Heart right ventricle (tissue), 16 donors: Measurements from ENCODE around the gene FANCC. TPM values are rescaled to one million over a fixed set of nuclear protein-coding genes. Genes with fewer than 3 reads are reported as not detected.
A peak's percentile ranks its signal among the peaks of the same experiment; 100 is the strongest.

Experiments used
- ATAC-seq, 8 donors: fragments of 200-7000 bp; cut with Tn5 transposase; one replicate each; pipeline ENCODE4 v1.9.1; 2020; ENCODE audit warnings: mild to moderate bottlenecking in 8 of 8, moderate library complexity in 8 of 8, moderate number of reproducible peaks in 1 of 8
- DNase-seq, 2 donors: peaks; one replicate each; pipeline ENCODE4 v3.0.0-alpha.2; 2020
- H3K27ac ChIP-seq, 10 donors: fragments of 200-600 bp; sonication (generic) in 2 of 10; one replicate each; pipeline versions ENCODE4 v1.5.0 to v1.8.0; 2020 to 2022; ENCODE audit warnings: mild to moderate bottlenecking in 3 of 10
- H3K27me3 ChIP-seq, 7 donors: fragments of 200-600 bp; one replicate each; pipeline ENCODE4 v1.8.0; 2021 to 2022; ENCODE audit warnings: mild to moderate bottlenecking in 2 of 7
- H3K36me3 ChIP-seq, 9 donors: fragments of 200-600 bp; sonication (generic) in 1 of 9; one replicate each; pipeline versions ENCODE4 v1.5.0 to v1.8.0; 2020 to 2022; ENCODE audit warnings: mild to moderate bottlenecking in 2 of 9
- H3K4me1 ChIP-seq, 9 donors: fragments of 200-600 bp; sonication (generic) in 1 of 9; one replicate each; pipeline versions ENCODE4 v1.5.0 to v1.8.0; 2020 to 2022; ENCODE audit warnings: mild to moderate bottlenecking in 4 of 9
- H3K4me3 ChIP-seq, 10 donors: fragments of 200-600 bp; sonication (generic) in 2 of 10; one replicate each; pipeline versions ENCODE4 v1.5.0 to v1.8.0; 2020 to 2022; ENCODE audit warnings: mild to moderate bottlenecking in 7 of 10, moderate library complexity in 2 of 10
- H3K9me3 ChIP-seq, 11 donors: fragments of 200-600 bp in 10 of 11; sonication (generic) in 2 of 11; one replicate each; pipeline versions ENCODE4 v1.5.0 to v1.8.0; 2013 to 2022; ENCODE audit warnings: mild to moderate bottlenecking in 2 of 11, control low read depth in 1 of 11, moderate library complexity in 1 of 11
- CTCF ChIP-seq, 9 donors: fragments of 200-600 bp; sonication (generic) in 2 of 9; IDR thresholded peaks; one replicate each; pipeline versions ENCODE4 v1.5.0 to v1.8.0; 2021 to 2022; ENCODE audit warnings: antibody characterized with exemption in 9 of 9, mild to moderate bottlenecking in 5 of 9, moderate library complexity in 1 of 9
- WGBS, 2 donors: extraction: QIAGEN DNeasy Blood & Tissue Kit; methylation state at CpG; one replicate each; pipeline ENCODE4 v1.1.7; 2013; ENCODE audit warnings: inconsistent platforms in 1 of 2; 5-methylcytosine and 5-hydroxymethylcytosine counted together
- intact Hi-C, 10 donors: fragments of 100-400 bp; cut with DNase I; formaldehyde crosslinking; loops; one replicate each; pipeline versions ENCODE4 v1.11.1 to v1.14.2; 2022
- polyA plus RNA-seq, 2 donors: library from polyadenylated mRNA; stranded (reverse); fragments of 200-250 nt; gene quantifications; one replicate each; pipeline ENCODE4 v1.2.3, GENCODE V29; 2013
- total RNA-seq, 10 donors: library from RNA; stranded (reverse); fragmentation: NEBNext Ultra II Directional in 3 of 10; extraction: Animal tissue kit (Norgen Biotek cat#: 25700) in 3 of 10; gene quantifications; one replicate each; pipeline versions ENCODE4 v1.2.1 to v1.2.4, GENCODE V29; 2021 to 2023
- donor health status: Arrhythmogenic right ventricular cardiomyopathy.
- donor health status: ischemic (EF 13 %, LVEDD 7.1; RV severe dilation, severe dysfunction).
- donor health status: healthy with polysubstance abuse.
- donor health status: DM: no; HTN: yes; CAD: no.
- donor health status: DM: no; HTN: no; CAD: no.
- donor health status: ischemic (EF 25% LVEDD 6.9; RV normal size, moderate dysfunction).
- donor health status: ischemic (EF 25% LVEDD 5.7; RV mildly dilated, moderate dysfunction).
- donor health status: healthy.
- donor health status: DM: yes; HTN: yes; CAD: no.
- donor health status: Ischemic cardiomyopathy.
- donor health status: ischemic (EF 35%, LVEDD 5.7; RV mildly dilated, moderate dysfunction).
- donor health status: nonischemic (EF 11% LVEDD 7.7; RV severe dilation, severe dysfunction).
- donor health status: DM: yes; HTN: yes; CAD: no.
- donor health status: PGD.
- donor health status: ischemic (EF 29% LVEDD 5.4; RV normal size, mild dysfunction).
- donor health status: nonischemic (EF 23%, LVEDD 6.1; RV moderate dilation, normal function).

FANCC gene
- total and polyA plus RNA-seq, 12 donors: 2.9 to 6.8 (median 4.3) TPM

- H3K36me3 ChIP-seq: peaks cover 0 to 9% (median 0%) of the 10 kb centered on the region in 9 donors
- intact Hi-C loops: no loop called here
- peaks cover 0 to 16% (median 0%) of the 10 kb centered on the region in 11 donors for H3K9me3 ChIP-seq
- H3K27ac ChIP-seq: no peak overlapping the region
- TF ChIP-seq CTCF (IDR thresholded peaks at IDR 0.05): no peak
- no peak overlapping the region for H3K4me3 ChIP-seq
- DNase-seq (no peak), ATAC-seq (no peak)
- no peaks in the 10 kb centered on the region for H3K27me3 ChIP-seq
- 81 to 95% methylated on average over 1 of the region's 1 CpG for WGBS, 2 donors
- H3K4me1 ChIP-seq: peaks cover 0 to 3% (median 0%) of the 10 kb centered on the region in 9 donors
Measured at GRCh38 chr9:95165004-95165403, 152.5 kb downstream of the FANCC start.

GRCh38 chr9:95157481-95158151 lies 159.9 kb downstream of the FANCC start:
- no peak overlapping the region for H3K4me3 ChIP-seq
- H3K9me3 ChIP-seq: no peaks in the 10 kb centered on the region
- peak overlapping the region in 5 of 10 donors; percentile 27 to 58 (median 39) for H3K27ac ChIP-seq
- intact Hi-C loops: no loop called here
- no peaks in the 10 kb centered on the region for H3K36me3 ChIP-seq
- no peak for TF ChIP-seq CTCF (IDR thresholded peaks at IDR 0.05)
- H3K27me3 ChIP-seq: no peaks in the 10 kb centered on the region
- H3K4me1 ChIP-seq: peaks cover 0 to 25% (median 16%) of the 10 kb centered on the region in 9 donors
- DNase-seq: peak in 1 of 2 donors; percentile 74
- peak; percentile 74 to 94 (median 89) for ATAC-seq
- WGBS, 2 donors: 56 to 58% methylated on average over 7 of the region's 7 CpGs

GRCh38 chr9:95156074-95156473 lies 161.4 kb downstream of the FANCC start:
- no peak overlapping the region for H3K4me3 ChIP-seq
- no peak overlapping the region for H3K27ac ChIP-seq
- peaks cover 0 to 25% (median 16%) of the 10 kb centered on the region in 9 donors for H3K4me1 ChIP-seq
- TF ChIP-seq CTCF (IDR thresholded peaks at IDR 0.05): no peak
- H3K27me3 ChIP-seq: no peaks in the 10 kb centered on the region
- intact Hi-C loops: no loop called here
- H3K9me3 ChIP-seq: no peaks in the 10 kb centered on the region
- H3K36me3 ChIP-seq: no peaks in the 10 kb centered on the region
- WGBS, 2 donors: 98 to 99% methylated on average over 2 of the region's 2 CpGs
- no peak for ATAC-seq
- DNase-seq: no peak

GRCh38 chr9:95155220-95155619 lies 162.3 kb downstream of the FANCC start:
- Histone ChIP-seq H3K9me3 (no peaks in the 10 kb centered on the region), H3K4me3 (no peak overlapping the region), H3K27me3 (no peaks in the 10 kb centered on the region), H3K27ac (no peak overlapping the region), H3K36me3 (no peaks in the 10 kb centered on the region), H3K4me1 (peaks cover 0 to 25% (median 16%) of the 10 kb centered on the region in 9 donors)
- intact Hi-C loops: no loop called here
- DNase-seq (no peak), ATAC-seq (no peak)
- 55 to 63% methylated on average over 1 to 3 of the region's 3 CpGs for WGBS, 2 donors
- no peak for TF ChIP-seq CTCF (IDR thresholded peaks at IDR 0.05)
